Measurements from ENCODE around the gene KIF26B. TPM values are rescaled to one million over a fixed set of nuclear protein-coding genes. Genes with fewer than 3 reads are reported as not detected.

The KIF26B gene
- total RNA-seq, 3 donors from 2014 or later (not counting 1 experiment from before 2014, with no cell fraction given), result 0.16 to 0.96 (median 0.18) TPM

DNA sequence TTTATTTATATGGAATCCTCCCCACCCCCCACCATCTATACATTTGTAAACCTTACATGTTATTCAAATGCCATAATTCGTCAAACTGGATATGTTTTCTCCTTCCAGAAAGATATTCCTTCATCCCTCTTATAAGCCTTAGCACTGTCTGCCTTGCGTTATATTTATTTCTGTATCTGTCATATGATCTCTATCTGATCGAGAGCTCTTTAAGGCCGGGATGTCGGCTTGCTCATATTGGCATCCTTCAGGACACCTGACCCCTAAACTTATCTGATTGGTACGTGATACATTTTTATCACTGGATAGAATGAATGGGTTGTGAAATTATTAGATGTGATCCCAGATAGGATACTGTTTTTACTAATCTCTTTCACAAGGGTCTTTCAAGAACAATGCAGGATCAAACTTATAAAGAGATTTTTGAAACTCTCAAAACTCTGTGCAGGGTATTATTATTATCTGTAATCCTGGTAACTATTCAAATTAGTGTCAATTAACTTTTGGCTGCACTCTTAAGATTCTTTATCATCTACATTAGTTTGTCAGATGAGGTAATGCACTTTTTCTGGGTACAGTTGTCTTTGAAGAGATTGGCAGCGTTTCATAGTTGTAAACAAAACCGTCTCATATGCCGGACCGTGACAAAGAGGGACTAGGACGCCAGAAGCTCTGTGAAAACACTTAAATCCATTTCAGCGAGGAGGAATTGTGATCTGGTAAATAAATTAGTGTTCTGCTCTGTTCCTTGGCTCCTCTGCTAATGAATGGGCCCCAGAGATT lies 152.0 kb downstream of the KIF26B start:
- no peak for DNase-seq
- Histone ChIP-seq H3K27ac (ENCODE audit: low read length) (no peak overlapping the region), H3K4me3 (ENCODE audit: low read length) (no peak overlapping the region), H3K9me3 (ENCODE audit: control insufficient read depth, insufficient read depth, low read length) (no peaks in the 10 kb centered on the region), H3K27me3 (ENCODE audit: control insufficient read depth, insufficient read depth, low read length) (no peaks in the 10 kb centered on the region), H3K4me1 (ENCODE audit: control insufficient read depth, insufficient read depth, low read length) (peaks cover 10% of the 10 kb centered on the region), H3K36me3 (ENCODE audit: control insufficient read depth, insufficient read depth, low read length) (no peaks in the 10 kb centered on the region)
- Mint-ChIP-seq H3K9me3 (no peaks in the 10 kb centered on the region), H3K4me3 (no peak overlapping the region), H3K27ac (no peak overlapping the region), H3K4me1 (peaks cover 11% of the 10 kb centered on the region in 2 donors), H3K36me3 (no peaks in the 10 kb centered on the region), H3K27me3 (ENCODE audit: low read depth in 2 of 2) (peaks cover 0 to 5% of the 10 kb centered on the region in 2 donors)
- WGBS (ENCODE audit: insufficient coverage), result 90% methylated on average over 11 of the region's 12 CpGs
- intact Hi-C loops (cut with micrococcal nuclease), result no loop called here
- ATAC-seq, result no peak
- TF ChIP-seq, protein P1, sequence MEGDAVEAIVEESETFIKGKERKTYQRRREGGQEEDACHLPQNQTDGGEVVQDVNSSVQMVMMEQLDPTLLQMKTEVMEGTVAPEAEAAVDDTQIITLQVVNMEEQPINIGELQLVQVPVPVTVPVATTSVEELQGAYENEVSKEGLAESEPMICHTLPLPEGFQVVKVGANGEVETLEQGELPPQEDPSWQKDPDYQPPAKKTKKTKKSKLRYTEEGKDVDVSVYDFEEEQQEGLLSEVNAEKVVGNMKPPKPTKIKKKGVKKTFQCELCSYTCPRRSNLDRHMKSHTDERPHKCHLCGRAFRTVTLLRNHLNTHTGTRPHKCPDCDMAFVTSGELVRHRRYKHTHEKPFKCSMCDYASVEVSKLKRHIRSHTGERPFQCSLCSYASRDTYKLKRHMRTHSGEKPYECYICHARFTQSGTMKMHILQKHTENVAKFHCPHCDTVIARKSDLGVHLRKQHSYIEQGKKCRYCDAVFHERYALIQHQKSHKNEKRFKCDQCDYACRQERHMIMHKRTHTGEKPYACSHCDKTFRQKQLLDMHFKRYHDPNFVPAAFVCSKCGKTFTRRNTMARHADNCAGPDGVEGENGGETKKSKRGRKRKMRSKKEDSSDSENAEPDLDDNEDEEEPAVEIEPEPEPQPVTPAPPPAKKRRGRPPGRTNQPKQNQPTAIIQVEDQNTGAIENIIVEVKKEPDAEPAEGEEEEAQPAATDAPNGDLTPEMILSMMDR (IDR thresholded peaks at IDR 0.05), result no peak

DNA sequence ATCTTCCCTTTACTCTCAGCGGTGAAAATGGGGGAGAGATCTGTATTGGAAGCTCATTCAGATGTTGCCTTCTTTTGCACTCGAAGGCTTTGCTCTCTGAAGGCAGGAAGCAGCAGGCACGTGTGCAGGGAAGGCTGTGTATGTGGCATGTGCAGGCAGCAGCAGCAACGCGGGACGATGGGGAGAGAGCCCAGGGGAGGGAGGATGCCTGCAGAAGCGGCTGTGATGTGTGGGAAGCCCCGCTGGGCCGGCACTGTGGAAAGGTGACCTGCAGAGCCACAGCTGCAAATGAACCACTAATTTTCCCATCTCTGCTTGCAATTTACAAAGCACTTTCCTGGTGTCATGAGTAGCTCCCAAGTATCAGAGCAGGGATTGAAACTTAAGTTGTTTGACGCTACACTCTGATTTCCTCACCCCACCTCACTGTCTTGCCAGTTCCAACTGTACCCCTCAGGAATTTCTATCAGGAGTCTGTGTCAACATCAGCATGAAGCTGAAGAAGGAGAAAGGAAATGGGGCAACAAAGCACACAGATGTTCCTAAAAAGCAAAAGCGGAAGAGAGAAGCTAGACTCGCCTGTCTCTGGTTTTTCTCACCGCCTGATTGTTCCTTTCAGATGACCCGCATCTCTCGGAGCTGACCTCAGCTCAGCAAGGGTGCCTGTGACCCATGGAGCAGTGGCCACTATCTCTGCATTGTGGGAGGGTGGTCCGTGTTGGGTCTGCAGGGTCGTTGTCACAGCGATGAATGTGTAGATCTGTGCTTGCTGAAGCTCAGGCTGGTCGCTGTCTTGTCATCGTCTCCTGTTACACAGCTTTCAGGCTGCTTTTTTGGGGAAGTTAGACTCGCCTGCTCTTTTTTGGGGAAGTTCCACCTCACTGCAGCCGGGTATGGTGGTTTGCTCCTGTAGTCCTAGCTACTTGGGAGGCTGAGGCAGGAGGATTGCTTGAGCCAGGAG lies 156.1 kb downstream of the KIF26B start:
- Histone ChIP-seq H3K4me3 (ENCODE audit: low read length) (no peak overlapping the region), H3K27ac (ENCODE audit: low read length) (no peak overlapping the region), H3K4me1 (ENCODE audit: control insufficient read depth, insufficient read depth, low read length) (peaks cover 10% of the 10 kb centered on the region), H3K9me3 (ENCODE audit: control insufficient read depth, insufficient read depth, low read length) (no peaks in the 10 kb centered on the region), H3K27me3 (ENCODE audit: control insufficient read depth, insufficient read depth, low read length) (no peaks in the 10 kb centered on the region), H3K36me3 (ENCODE audit: control insufficient read depth, insufficient read depth, low read length) (no peaks in the 10 kb centered on the region)
- no peaks in the 10 kb centered on the region for H3K9me3 Mint-ChIP-seq
- H3K4me1 Mint-ChIP-seq, result peaks cover 11% of the 10 kb centered on the region in 2 donors
- no peaks in the 10 kb centered on the region for H3K27me3 Mint-ChIP-seq (ENCODE audit: low read depth in 2 of 2)
- ATAC-seq, result peak in 2 of 3 donors; percentile 50 to 64
- DNase-seq, result peak in 1 of 2 donors; percentile 28
- intact Hi-C loops (cut with micrococcal nuclease), result no loop called here
- TF ChIP-seq, protein P1 (IDR thresholded peaks at IDR 0.05), result no peak
- H3K27ac Mint-ChIP-seq, result peak overlapping the region in 1 of 2 donors; percentile 82
- H3K4me3 Mint-ChIP-seq, result peak overlapping the region; percentile 80
- 6% methylated on average over 22 of the region's 22 CpGs for WGBS (ENCODE audit: insufficient coverage)
- H3K36me3 Mint-ChIP-seq, result no peaks in the 10 kb centered on the region

DNA sequence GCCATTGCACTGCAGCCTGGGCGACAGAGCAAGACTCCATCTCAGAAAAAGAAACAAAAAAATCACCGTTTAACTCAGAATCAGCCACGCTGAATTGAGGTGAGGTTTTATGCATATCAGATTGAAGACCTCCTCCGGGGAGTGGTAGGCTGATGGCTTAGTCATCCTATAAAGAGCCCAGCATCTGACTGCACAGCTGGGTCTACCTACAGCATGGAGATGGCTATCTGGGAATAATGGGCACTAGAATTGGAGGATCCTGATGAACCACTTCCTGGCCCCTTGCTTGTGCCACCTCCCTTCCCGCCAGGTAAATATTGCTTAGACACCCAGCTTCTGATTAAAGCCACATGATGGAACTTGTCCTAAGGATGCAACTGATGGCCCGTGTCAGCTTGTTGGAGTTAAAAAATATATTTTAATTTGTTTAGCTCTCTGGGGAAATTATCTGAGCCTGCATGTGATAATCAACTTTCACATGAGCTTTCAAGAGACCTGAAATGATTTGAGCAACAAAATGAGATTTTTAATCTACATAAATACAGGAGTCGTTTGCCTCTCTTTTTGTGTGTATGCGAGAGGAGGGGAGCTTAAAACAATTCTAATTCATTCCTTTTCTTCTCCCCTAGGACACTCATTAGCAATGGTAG lies 157.2 kb downstream of the KIF26B start:
- peaks cover 11% of the 10 kb centered on the region in 2 donors for H3K4me1 Mint-ChIP-seq
- H3K36me3 Mint-ChIP-seq, result no peaks in the 10 kb centered on the region
- Histone ChIP-seq H3K36me3 (ENCODE audit: control insufficient read depth, insufficient read depth, low read length) (no peaks in the 10 kb centered on the region), H3K27ac (ENCODE audit: low read length) (no peak overlapping the region), H3K4me1 (ENCODE audit: control insufficient read depth, insufficient read depth, low read length) (peaks cover 10% of the 10 kb centered on the region), H3K4me3 (ENCODE audit: low read length) (no peak overlapping the region), H3K27me3 (ENCODE audit: control insufficient read depth, insufficient read depth, low read length) (no peaks in the 10 kb centered on the region), H3K9me3 (ENCODE audit: control insufficient read depth, insufficient read depth, low read length) (no peaks in the 10 kb centered on the region)
- intact Hi-C loops (cut with micrococcal nuclease), result no loop called here
- ATAC-seq (no peak), DNase-seq (no peak)
- TF ChIP-seq, protein P1 (IDR thresholded peaks at IDR 0.05), result no peak
- H3K27ac Mint-ChIP-seq, result no peak overlapping the region
- WGBS (ENCODE audit: insufficient coverage), result 85% methylated on average over 5 of the region's 8 CpGs
- H3K27me3 Mint-ChIP-seq (ENCODE audit: low read depth in 2 of 2), result no peaks in the 10 kb centered on the region
- no peak overlapping the region for H3K4me3 Mint-ChIP-seq
- no peaks in the 10 kb centered on the region for H3K9me3 Mint-ChIP-seq
